IgD-negative memory B cell (primary cell): Measurements from ENCODE around the gene SCAPER. TPM values are rescaled to one million over a fixed set of nuclear protein-coding genes. Genes with fewer than 3 reads are reported as not detected.

Source experiments
- H3K27ac Mint-ChIP-seq, 3 donors: one replicate each; pipeline ENCODE4 v1.8.0; 2020 to 2022; ENCODE audit warnings: mild to moderate bottlenecking in 3 of 3, mixed read lengths in 3 of 3, moderate library complexity in 1 of 3
- H3K27me3 Mint-ChIP-seq: one replicate; pipeline ENCODE4 v1.8.0; 2021; ENCODE audit warnings: mixed read lengths
- H3K36me3 Mint-ChIP-seq: one replicate; pipeline ENCODE4 v1.8.0; 2020; ENCODE audit warnings: mild to moderate bottlenecking, mixed read lengths
- H3K4me1 Mint-ChIP-seq, 3 donors: one replicate each; pipeline ENCODE4 v1.8.0; 2020 to 2022; ENCODE audit warnings: mixed read lengths in 3 of 3, mild to moderate bottlenecking in 1 of 3
- H3K4me3 Mint-ChIP-seq, 4 donors: one replicate each; pipeline ENCODE4 v1.8.0; 2020 to 2022; ENCODE audit warnings: mild to moderate bottlenecking in 4 of 4, mixed read lengths in 4 of 4, moderate library complexity in 3 of 4
- H3K9me3 Mint-ChIP-seq, 3 donors: one replicate each; pipeline ENCODE4 v1.8.0; 2020 to 2021; ENCODE audit warnings: mixed read lengths in 3 of 3, mild to moderate bottlenecking in 1 of 3
- polyA plus RNA-seq: library from polyadenylated mRNA; unstranded; fragments of 300-500 nt; fragmentation: Illumina TruSeq; gene quantifications from one replicate; pipeline ENCODE4 v1.2.3, GENCODE V29; 2021

Gene SCAPER
- polyA plus RNA-seq, 1 donor from 2014 or later = 25.6 TPM

DNA sequence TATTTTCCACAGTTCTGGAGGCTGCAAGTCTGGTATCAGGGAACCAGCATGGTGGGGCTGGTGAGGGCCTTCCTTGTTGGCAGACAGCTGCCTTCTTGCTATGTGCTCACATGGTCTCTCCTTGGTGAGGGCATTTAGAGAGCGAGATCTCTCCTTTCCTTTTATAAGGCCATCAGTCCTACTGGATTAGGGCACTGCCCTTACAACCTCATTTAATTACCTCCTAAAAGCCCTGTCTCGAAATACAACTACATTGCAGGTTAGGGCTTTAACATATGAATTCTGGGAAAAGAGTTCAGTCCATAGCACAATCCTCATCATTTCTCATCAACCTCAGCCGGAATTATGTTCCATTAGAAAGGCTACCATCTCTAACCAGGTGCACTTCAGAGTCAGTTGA, 546.7 kb downstream of the SCAPER start:
- Mint-ChIP-seq H3K36me3 (peaks cover 9% of the 10 kb centered on the region), H3K9me3 (no peaks in the 10 kb centered on the region), H3K27me3 (no peaks in the 10 kb centered on the region), H3K4me1 (no peaks in the 10 kb centered on the region), H3K4me3 (no peak overlapping the region), H3K27ac (no peak overlapping the region)

- no peaks in the 10 kb centered on the region for H3K9me3 Mint-ChIP-seq
- no peak overlapping the region for H3K4me3 Mint-ChIP-seq
- no peak overlapping the region for H3K27ac Mint-ChIP-seq
- no peaks in the 10 kb centered on the region for H3K27me3 Mint-ChIP-seq
- no peaks in the 10 kb centered on the region for H3K4me1 Mint-ChIP-seq
- H3K36me3 Mint-ChIP-seq = peaks cover 6% of the 10 kb centered on the region
Observed at GRCh38 chr15:76354823-76355440, 550.2 kb downstream of the SCAPER start.

- Mint-ChIP-seq H3K9me3 (no peaks in the 10 kb centered on the region), H3K27ac (no peak overlapping the region), H3K36me3 (peaks cover 6% of the 10 kb centered on the region), H3K4me1 (no peaks in the 10 kb centered on the region), H3K27me3 (peaks cover 1% of the 10 kb centered on the region), H3K4me3 (no peak overlapping the region)
Observed at GRCh38 chr15:76353903-76354302, 551.2 kb downstream of the SCAPER start.

GRCh38 chr15:76353023-76353577, 552.0 kb downstream of the SCAPER start:
- no peak overlapping the region for H3K4me3 Mint-ChIP-seq
- no peak overlapping the region for H3K27ac Mint-ChIP-seq
- H3K4me1 Mint-ChIP-seq = peaks cover 0 to 2% (median 0%) of the 10 kb centered on the region in 3 donors
- peaks cover 10% of the 10 kb centered on the region for H3K36me3 Mint-ChIP-seq
- peaks cover 5% of the 10 kb centered on the region for H3K27me3 Mint-ChIP-seq
- no peaks in the 10 kb centered on the region for H3K9me3 Mint-ChIP-seq

DNA sequence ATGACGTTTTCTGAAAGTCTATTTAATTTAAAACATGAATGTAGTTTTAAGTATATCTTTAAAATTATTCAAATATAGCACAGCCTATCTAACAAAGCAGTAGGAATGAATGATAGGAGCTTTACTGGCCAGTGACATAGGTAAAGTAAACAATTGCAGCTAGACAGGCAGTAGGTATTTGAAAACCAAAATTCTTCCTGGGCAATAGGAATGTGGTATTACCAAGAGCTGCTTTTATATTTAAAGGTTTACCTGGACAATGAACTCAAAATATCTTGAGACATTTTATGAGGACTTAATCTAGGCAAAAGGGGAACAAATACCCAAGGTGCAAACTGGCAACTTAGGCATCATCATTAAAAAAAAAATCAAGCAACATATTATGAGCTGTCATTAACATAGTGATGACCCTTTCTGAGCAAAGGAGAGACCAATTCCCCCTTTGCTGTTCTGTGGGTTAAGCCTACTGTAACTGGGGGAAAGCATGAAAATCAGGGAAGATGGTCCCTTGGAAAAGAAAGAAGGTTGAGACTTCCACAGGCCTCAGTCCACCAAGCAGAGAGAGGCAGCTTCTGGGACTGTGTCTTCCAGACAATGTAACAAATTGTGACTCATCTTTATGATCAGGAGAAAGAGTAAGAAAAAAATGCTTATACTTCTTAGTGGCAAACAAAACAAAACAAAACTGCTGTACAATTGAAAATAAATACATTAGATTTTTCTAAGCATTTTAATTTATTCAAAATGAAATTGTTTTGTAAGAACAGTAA, 555.7 kb downstream of the SCAPER start:
- Mint-ChIP-seq H3K4me3 (no peak overlapping the region), H3K36me3 (peaks cover 9% of the 10 kb centered on the region), H3K27ac (no peak overlapping the region), H3K27me3 (peaks cover 28% of the 10 kb centered on the region), H3K9me3 (peaks cover 0 to 2% (median 0%) of the 10 kb centered on the region in 3 donors), H3K4me1 (peaks cover 3 to 16% (median 6%) of the 10 kb centered on the region in 3 donors)

GRCh38 chr15:76347482-76348055, 557.6 kb downstream of the SCAPER start:
- H3K27me3 Mint-ChIP-seq = peaks cover 35% of the 10 kb centered on the region
- H3K4me1 Mint-ChIP-seq = peaks cover 4 to 20% (median 6%) of the 10 kb centered on the region in 3 donors
- peak overlapping the region in 2 of 4 donors; percentile 38 to 67 for H3K4me3 Mint-ChIP-seq

DNA sequence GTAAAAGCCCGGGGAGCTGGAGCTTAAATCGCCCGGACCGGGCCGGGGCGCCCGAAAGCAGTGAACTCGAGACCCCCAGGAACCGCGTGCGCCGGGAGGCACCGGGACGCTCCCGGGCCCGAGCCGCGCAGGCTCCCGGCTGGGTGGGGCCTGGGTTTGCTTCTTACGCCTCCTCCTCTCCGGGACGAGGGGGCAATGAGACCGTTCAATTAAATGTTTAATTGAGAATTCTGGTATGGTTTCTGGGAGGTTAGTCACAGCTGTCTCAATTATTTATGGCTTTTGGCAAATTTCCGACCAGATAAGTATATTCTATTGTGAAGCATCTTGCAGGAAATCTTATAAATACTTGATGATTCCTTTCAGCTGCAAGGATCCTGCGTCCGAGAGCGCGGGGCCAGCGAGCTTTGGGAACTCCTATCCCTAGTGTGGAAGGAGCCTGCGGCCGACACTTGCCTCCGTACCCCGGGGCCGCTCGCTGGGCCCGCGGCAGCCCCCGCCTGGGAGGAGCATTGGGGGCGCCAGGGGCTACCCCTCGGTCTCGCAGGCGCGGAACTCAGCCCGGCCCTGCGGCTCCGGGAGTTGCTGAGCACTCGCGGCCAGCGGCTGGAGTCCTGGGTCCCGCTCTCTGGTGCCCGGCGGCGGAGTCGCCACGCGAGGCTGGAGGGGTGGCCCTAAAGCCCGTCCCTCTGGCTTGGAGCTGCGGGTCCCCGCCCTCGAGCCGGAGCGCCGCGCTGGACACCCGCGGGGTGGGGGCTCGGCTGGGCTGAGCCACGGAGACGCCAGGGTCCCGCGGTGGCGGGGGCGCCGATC, 558.3 kb downstream of the SCAPER start:
- Mint-ChIP-seq H3K36me3 (peaks cover 9% of the 10 kb centered on the region), H3K27me3 (peaks cover 39% of the 10 kb centered on the region), H3K9me3 (peaks cover 0 to 2% (median 0%) of the 10 kb centered on the region in 3 donors), H3K4me1 (peaks cover 6 to 24% (median 7%) of the 10 kb centered on the region in 3 donors), H3K4me3 (peak overlapping the region; percentile 48 to 88 (median 65)), H3K27ac (no peak overlapping the region)

More at GRCh38 chr15:76347482-76348055, 557.6 kb downstream of the SCAPER start:
- Mint-ChIP-seq H3K27ac (peak overlapping the region in 2 of 3 donors; percentile 23 to 65), H3K36me3 (peaks cover 9% of the 10 kb centered on the region), H3K9me3 (peaks cover 0 to 2% (median 0%) of the 10 kb centered on the region in 3 donors)

- peaks cover 11 to 28% (median 12%) of the 10 kb centered on the region in 3 donors for H3K4me1 Mint-ChIP-seq
- peaks cover 9% of the 10 kb centered on the region for H3K36me3 Mint-ChIP-seq
- H3K27me3 Mint-ChIP-seq = peaks cover 44% of the 10 kb centered on the region
- peak overlapping the region; percentile 41 to 89 (median 72) for H3K4me3 Mint-ChIP-seq
- H3K27ac Mint-ChIP-seq = peak overlapping the region; percentile 5 to 84 (median 47)
- H3K9me3 Mint-ChIP-seq = peaks cover 0 to 2% (median 0%) of the 10 kb centered on the region in 3 donors
Observed at GRCh38 chr15:76345880-76346668, 559.1 kb downstream of the SCAPER start.

- Mint-ChIP-seq H3K4me3 (peak overlapping the region; percentile 41 to 89 (median 72)), H3K27ac (peak overlapping the region; percentile 5 to 84 (median 47)), H3K36me3 (peaks cover 9% of the 10 kb centered on the region), H3K4me1 (peaks cover 15 to 33% (median 15%) of the 10 kb centered on the region in 3 donors), H3K27me3 (peaks cover 49% of the 10 kb centered on the region), H3K9me3 (peaks cover 0 to 2% (median 0%) of the 10 kb centered on the region in 3 donors)
Observed at GRCh38 chr15:76345583-76345879, 559.6 kb downstream of the SCAPER start.

GRCh38 chr15:76344893-76345582, 560.1 kb downstream of the SCAPER start:
- H3K27ac Mint-ChIP-seq = peak overlapping the region; percentile 5 to 84 (median 47)
- peaks cover 16 to 38% (median 19%) of the 10 kb centered on the region in 3 donors for H3K4me1 Mint-ChIP-seq
- H3K9me3 Mint-ChIP-seq = peaks cover 0 to 3% (median 0%) of the 10 kb centered on the region in 3 donors

DNA sequence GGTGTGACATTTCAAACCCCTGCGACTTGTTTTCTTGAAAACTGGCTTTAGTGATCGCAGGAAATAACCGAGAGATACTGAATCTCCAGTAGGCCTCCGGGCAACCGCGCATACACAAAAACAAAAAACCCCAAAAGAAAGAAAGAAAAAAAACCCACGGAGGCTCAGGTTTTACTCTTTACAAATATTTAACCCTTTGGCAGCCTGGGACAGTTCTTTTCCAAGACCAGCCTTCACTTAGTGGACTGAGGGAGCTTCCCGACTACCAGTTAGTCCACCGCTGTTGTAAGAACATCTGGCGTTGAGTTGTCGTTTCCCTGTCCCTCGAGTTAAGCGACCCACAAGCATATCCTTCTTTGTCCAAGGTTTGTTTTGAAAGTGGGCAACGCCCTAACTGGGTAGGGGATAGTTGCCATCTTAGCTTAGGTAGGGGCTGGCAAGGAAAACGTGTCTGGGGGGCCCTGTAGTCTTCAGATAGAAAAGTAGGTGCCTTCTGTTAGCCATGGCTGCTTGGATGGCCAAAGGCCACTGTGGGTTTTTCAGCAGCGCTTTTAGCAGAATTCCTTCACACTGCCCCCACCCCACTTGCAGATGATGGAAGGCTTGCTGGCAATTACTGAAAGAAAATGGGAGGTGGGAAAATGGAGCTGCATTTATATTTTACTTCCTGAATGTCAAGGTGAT, 561.7 kb downstream of the SCAPER start:
- H3K9me3 Mint-ChIP-seq = peaks cover 0 to 5% (median 0%) of the 10 kb centered on the region in 3 donors
- peaks cover 66% of the 10 kb centered on the region for H3K27me3 Mint-ChIP-seq
- H3K4me3 Mint-ChIP-seq = peak overlapping the region in 3 of 4 donors; percentile 32 to 78 (median 64)
- H3K36me3 Mint-ChIP-seq = peaks cover 10% of the 10 kb centered on the region
- peaks cover 25 to 52% (median 28%) of the 10 kb centered on the region in 3 donors for H3K4me1 Mint-ChIP-seq
- H3K27ac Mint-ChIP-seq = peak overlapping the region; percentile 5 to 63 (median 62)

More at GRCh38 chr15:76344893-76345582, 560.1 kb downstream of the SCAPER start:
- peaks cover 11% of the 10 kb centered on the region for H3K36me3 Mint-ChIP-seq
- peak overlapping the region; percentile 58 to 89 (median 82) for H3K4me3 Mint-ChIP-seq
- peaks cover 54% of the 10 kb centered on the region for H3K27me3 Mint-ChIP-seq

- Mint-ChIP-seq H3K36me3 (peaks cover 2% of the 10 kb centered on the region), H3K27me3 (peaks cover 61% of the 10 kb centered on the region), H3K4me1 (peaks cover 25 to 46% (median 29%) of the 10 kb centered on the region in 3 donors), H3K4me3 (peak overlapping the region in 3 of 4 donors; percentile 8 to 87 (median 65)), H3K27ac (peak overlapping the region in 2 of 3 donors; percentile 86 to 91), H3K9me3 (peaks cover 0 to 6% (median 0%) of the 10 kb centered on the region in 3 donors)
Observed at GRCh38 chr15:76342382-76343201, 562.5 kb downstream of the SCAPER start.
